Activated effector memory CD4-positive, alpha-beta T cell treated with anti-CD3 and anti-CD28 coated beads, Interleukin-2, amount 50 U/mL, for 16 hours (primary cell): ENCODE results near the gene PSMD2.
A peak's percentile ranks its signal among the peaks of the same experiment; 100 is the strongest.

Experiments used
- DNase-seq: peaks from one replicate; pipeline ENCODE4 v3.0.0-alpha.2; 2020

Gene PSMD2

GRCh38 chr3:184283681-184284080, 15.4 kb upstream of the PSMD2 start:
- DNase-seq = no peak

GRCh38 chr3:184284696-184285095, 14.3 kb upstream of the PSMD2 start:
- no peak for DNase-seq

GRCh38 chr3:184289426-184289938, 9.6 kb upstream of the PSMD2 start:
- peak; percentile 87 for DNase-seq

- no peak for DNase-seq
Observed at GRCh38 chr3:184290331-184290730, 8.7 kb upstream of the PSMD2 start.

- DNase-seq = no peak
Observed at GRCh38 chr3:184291044-184291737, 7.8 kb upstream of the PSMD2 start.

- DNase-seq = no peak
Observed at GRCh38 chr3:184291738-184292445, 7.1 kb upstream of the PSMD2 start.

GRCh38 chr3:184295771-184296170, 3.3 kb upstream of the PSMD2 start:
- DNase-seq = no peak

- DNase-seq = no peak
Observed at GRCh38 chr3:184296616-184297015, 2.4 kb upstream of the PSMD2 start.

- no peak for DNase-seq
Observed at GRCh38 chr3:184299488-184300377, 692 bp downstream of the PSMD2 start.

- DNase-seq = no peak
Observed at GRCh38 chr3:184300378-184300720, 1.3 kb downstream of the PSMD2 start.

GRCh38 chr3:184305577-184305976, 6.5 kb downstream of the PSMD2 start:
- DNase-seq = no peak

- no peak for DNase-seq
Observed at GRCh38 chr3:184306341-184306972, 7.4 kb downstream of the PSMD2 start.

GRCh38 chr3:184307915-184308314, 8.9 kb downstream of the PSMD2 start:
- no peak for DNase-seq

- no peak for DNase-seq
Observed at GRCh38 chr3:184308744-184309143, 9.7 kb downstream of the PSMD2 start.

- DNase-seq = no peak
Observed at GRCh38 chr3:184311633-184312032, 12.6 kb downstream of the PSMD2 start.

GRCh38 chr3:184314363-184314699, 15.3 kb downstream of the PSMD2 start, which contains the start of gene EIF4G1:
Gene EIF4G1, plus strand, starts transcription at chr3:184314606. Its CDS starts 1,191 bp downstream, at chr3:184315797.
- peak; percentile 97 for DNase-seq

- DNase-seq = peak; percentile 89
Observed at GRCh38 chr3:184314700-184315542, 15.9 kb downstream of the PSMD2 start.

- no peak for DNase-seq
Observed at GRCh38 chr3:184315543-184315867, 16.5 kb downstream of the PSMD2 start.

- DNase-seq = peak; percentile 67
Observed at GRCh38 chr3:184315871-184316661, 17.0 kb downstream of the PSMD2 start.

GRCh38 chr3:184316792-184317191, 17.8 kb downstream of the PSMD2 start:
- DNase-seq = no peak

- DNase-seq = no peak
Observed at GRCh38 chr3:184317201-184317600, 18.2 kb downstream of the PSMD2 start.
